ENCODE measurements around the gene NIPAL3.

GRCh38 chr1:24421502-24421901, 5.9 kb downstream of the NIPAL3 start:
- no peak for TF ChIP-seq TAF1 (IDR thresholded peaks at IDR 0.05; ENCODE audit: low read depth, low read length)
- TF ChIP-seq POLR2AphosphoS5 (IDR thresholded peaks at IDR 0.05; ENCODE audit: low read depth, low read length), result no peak
- no peak for TF ChIP-seq POLR2A (IDR thresholded peaks at IDR 0.05; ENCODE audit: low read depth, low read length)
- no peak for TF ChIP-seq POU2F2 (IDR thresholded peaks at IDR 0.05; ENCODE audit: low read depth, low read length)

Measured in GM12891 (cell line).